HG03064 (cell line): ENCODE results near the gene CAPN11.

Experiments used
- ATAC-seq: cut with Tn5 transposase; IDR thresholded peaks from one replicate; pipeline ENCODE4 v1.9.1; 2021; ENCODE audit warnings: low read depth; ENCODE audit not compliant: unreplicated experiment

Gene CAPN11

DNA sequence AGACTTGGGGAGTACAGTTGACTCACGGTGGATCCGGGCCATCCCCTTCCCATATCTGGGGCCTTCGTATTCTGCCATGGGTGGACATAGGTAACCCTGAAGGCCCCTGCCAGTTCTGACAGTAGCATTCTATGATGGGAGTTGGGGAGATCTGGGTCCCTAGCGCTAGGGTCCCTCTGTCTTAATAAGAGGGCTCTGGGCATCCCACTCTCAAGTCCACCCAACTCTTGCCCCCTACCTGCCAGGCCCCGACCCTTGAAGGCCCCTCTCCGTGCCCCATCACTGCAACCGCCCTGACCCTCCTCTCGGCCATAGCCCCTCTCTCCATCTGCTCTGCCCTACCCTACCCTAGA, 6.5 kb upstream of the CAPN11 start:
- no peak for ATAC-seq

GRCh38 chr6:44152533-44152932, 6.1 kb upstream of the CAPN11 start:
- ATAC-seq = no peak

DNA sequence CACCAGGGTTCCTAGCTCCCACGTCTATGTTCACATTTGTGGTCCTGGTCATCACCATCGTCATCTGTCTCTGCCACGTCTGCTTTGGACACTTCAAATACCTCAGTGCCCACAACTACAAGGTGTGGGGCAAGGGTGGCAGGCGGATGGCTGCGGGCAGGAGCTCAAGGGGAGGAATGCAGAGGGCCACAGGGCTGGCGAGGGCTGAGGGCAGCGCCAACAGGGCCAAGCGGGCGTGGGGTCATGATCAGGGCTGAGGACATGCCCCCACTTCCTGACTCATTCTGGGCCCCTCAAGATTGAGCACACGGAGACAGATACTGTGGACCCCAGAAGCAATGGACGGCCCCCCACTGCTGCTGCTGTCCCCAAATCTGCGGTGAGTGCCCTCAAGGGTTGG, 4.6 kb upstream of the CAPN11 start:
- ATAC-seq = no peak

GRCh38 chr6:44156494-44157151, 2.0 kb upstream of the CAPN11 start:
- ATAC-seq = no peak

GRCh38 chr6:44157152-44157521, 1.5 kb upstream of the CAPN11 start:
- no peak for ATAC-seq

DNA sequence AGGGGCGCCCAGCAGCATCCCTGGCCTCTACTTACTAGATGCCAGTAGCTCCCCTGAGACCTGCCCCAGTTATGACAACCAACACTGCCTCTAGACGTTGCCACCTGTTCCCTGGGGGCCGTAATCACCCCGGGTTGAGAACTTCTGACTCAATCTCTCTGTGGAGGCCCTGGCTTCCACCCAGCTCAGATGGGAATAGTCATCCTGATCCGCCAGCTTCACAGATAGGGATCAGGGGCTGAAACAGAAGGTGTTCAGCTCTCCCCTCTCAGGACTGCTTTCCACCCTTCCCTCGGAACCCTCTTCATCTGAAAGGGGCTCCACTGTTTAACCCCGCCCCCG, 3.3 kb downstream of the CAPN11 start:
- no peak for ATAC-seq

DNA sequence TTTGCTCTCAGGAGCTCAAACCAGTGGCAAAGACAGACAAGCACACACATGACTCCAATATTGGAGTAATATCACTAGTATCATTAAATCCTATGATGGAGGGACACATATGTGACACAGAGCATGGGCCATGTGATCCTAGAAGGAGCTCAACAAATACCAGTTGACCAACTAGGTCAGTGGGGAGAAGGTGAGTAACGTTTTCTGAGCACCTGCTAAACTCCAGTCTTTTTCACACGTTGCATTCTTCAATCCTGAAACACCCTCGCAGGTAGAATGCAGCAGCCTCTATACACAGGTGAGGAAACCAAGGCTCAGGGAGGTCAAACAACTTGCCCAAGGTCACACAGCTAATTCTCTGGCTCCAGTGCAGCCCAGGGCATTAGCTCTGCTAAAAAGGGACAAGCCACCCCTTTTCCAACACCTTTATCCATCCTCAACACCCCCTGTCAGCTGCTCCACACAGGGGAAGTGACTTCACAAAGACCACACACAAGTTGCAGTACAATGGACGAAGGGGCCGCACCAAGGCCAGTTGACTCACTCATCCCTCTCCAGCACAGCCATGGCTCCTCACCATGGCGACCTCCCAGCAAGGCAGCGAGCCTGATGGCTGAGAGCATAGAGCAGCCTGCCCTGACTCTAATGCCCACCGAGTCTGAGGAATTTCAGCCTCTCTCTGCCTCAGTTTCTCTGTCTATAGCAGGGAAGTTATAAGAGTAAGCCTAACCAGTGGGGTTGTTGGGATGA, 4.4 kb downstream of the CAPN11 start:
- ATAC-seq = no peak

GRCh38 chr6:44166116-44166515, 7.5 kb downstream of the CAPN11 start:
- ATAC-seq = no peak

- ATAC-seq = no peak
Observed at GRCh38 chr6:44166591-44167184, 8.1 kb downstream of the CAPN11 start.

- no peak for ATAC-seq
Observed at GRCh38 chr6:44167567-44167966, 8.9 kb downstream of the CAPN11 start.

DNA sequence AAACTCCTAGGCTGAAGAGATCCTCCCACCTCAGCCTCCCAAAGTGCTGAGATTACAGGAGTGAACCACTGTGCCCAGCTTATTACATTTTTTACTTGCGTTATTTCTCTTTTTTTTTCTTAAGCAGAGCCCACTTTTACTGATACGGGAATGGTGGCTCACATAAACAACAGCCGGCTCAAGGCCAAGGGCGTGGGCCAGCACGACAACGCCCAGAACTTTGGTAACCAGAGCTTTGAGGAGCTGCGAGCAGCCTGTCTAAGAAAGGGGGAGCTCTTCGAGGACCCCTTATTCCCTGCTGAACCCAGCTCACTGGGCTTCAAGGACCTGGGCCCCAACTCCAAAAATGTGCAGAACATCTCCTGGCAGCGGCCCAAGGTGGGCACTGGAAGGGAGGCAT, 10.5 kb downstream of the CAPN11 start:
- ATAC-seq = no peak

- no peak for ATAC-seq
Observed at GRCh38 chr6:44169886-44170570, 11.4 kb downstream of the CAPN11 start.

DNA sequence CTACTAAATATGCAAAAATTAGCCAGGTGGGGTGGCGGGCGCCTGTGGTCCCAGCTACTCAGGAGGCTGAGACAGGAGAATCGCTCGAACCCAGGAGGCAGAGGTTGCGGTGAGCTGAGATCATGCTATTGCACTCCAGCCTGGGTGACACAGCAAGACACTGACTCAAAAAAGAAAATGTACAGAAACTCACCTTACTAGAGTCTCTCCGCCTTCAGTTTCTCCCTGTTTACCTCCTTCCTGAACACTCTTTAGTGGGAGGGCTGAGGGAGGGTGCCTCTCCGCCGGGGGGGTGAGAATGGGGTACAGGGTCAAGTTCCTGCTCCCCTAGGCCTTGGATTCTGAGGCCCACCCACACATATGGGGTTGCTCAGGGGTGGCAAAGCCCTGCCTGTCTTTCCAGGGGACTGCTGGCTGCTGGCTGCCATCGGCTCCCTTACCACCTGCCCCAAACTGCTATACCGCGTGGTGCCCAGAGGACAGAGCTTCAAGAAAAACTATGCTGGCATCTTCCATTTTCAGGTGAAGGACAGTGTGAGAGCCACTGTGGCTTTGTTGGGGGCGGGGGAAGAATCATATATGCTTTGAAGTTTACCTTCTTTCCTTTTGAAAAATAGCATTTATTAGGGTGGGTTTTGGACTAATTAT, 13.4 kb downstream of the CAPN11 start:
- no peak for ATAC-seq

DNA sequence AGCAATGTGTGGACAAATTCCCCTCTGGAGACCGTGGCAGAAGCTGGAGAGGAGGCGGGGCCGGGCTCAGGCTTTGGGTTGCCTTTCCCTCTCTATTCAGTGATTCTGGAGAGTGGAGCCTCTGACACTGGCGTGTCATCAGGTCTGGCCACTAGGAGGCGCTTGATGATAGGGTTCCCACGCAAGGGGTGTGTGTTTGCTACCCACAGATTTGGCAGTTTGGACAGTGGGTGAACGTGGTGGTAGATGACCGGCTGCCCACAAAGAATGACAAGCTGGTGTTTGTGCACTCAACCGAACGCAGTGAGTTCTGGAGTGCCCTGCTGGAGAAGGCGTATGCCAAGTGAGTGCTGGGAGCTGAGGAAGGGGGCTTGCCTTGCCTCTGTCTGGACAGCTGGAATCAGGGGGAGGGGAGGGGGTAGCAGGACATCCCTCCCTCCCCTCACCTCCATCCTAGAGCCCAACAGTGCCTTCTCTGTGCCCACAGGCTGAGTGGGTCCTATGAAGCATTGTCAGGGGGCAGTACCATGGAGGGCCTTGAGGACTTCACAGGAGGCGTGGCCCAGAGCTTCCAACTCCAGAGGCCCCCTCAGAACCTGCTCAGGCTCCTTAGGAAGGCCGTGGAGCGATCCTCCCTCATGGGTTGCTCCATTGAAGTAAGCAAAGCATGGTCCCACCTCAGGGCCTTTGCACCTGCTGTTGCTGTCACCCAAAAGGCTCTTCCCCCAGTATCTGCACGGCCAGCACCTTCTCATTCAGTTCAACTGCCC, 14.3 kb downstream of the CAPN11 start:
- ATAC-seq = no peak

- ATAC-seq = no peak
Observed at GRCh38 chr6:44176130-44176761, 17.6 kb downstream of the CAPN11 start.

DNA sequence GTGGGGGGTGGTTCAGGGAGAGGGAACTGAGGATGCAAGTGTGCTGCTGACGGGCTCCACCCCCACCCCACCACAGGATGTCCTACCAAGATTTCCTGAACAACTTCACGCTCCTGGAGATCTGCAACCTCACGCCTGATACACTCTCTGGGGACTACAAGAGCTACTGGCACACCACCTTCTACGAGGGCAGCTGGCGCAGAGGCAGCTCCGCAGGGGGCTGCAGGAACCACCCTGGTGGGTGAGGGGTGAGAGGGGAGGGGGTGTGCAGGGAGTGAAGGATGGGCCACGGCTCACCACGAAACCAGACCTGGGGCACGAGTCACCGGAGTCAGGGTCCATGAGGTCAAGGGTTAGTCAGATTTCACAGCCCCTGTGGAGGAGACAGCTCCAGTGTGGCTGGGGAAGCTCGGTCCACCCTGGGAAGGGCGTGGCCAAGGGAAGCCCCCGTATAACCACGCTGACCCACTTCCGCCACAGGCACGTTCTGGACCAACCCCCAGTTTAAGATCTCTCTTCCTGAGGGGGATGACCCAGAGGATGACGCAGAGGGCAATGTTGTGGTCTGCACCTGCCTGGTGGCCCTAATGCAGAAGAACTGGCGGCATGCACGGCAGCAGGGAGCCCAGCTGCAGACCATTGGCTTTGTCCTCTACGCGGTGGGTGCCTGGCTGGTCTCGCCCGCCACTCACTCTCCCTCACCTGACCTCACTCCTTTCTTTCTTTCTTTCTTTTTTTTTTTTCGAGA, 18.3 kb downstream of the CAPN11 start:
- peak; percentile 57 for ATAC-seq

DNA sequence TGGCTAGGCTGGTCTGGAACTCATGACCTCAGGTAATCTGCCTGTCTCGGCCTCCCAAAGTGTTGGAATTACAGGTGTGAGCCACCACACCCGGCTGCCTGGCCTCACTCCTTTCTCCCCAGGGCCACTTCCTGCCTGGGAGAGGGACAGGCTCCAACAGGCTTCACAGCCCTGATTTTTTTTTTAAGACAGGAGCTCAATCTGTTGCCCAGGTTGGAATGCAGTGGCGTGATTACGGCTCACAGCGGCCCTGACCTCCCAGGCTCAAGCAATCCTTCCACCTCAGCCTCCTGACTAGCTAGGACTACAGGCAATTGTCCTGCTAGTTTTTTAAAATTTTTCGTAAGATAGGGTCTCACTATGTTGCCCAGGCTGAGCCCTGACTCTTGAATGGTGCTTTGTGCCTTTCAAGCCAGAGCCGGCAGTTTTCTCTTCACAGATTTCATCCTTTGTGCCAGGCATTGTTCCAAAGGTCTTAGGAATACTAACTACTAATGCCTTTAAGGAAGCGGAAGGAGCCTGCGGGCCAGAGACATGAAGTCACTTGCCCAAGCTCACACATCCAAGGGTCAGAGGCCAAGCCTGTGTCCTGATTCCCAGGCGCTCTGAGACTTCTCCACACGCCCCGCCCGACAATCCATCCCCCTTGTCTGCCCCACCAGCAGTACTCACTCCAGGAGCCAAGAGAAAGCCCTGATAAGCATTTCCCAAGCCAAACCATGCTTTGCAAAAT, 19.2 kb downstream of the CAPN11 start:
- ATAC-seq = no peak

GRCh38 chr6:44178424-44179071, 19.9 kb downstream of the CAPN11 start:
- no peak for ATAC-seq
